K562 (cell line): ENCODE measurements around the gene MAK. TPM values are rescaled to one million over a fixed set of nuclear protein-coding genes. Genes with fewer than 3 reads are reported as not detected.
A peak's percentile ranks its signal among the peaks of the same experiment; 100 is the strongest.

ENCODE experiments used
- CBFA2T3 ChIP-seq: fragments of 450-650 bp; IDR thresholded peaks from 2 replicates; pipeline ENCODE4 v1.6.1; 2017
- CXXC5 ChIP-seq: fragments of 250-450 bp; sonication (Bioruptor Pico); IDR thresholded peaks from 2 replicates; pipeline ENCODE4 v1.8.0; 2022; ENCODE audit warnings: inconsistent platforms, mild to moderate bottlenecking, moderate library complexity
- GATAD2A ChIP-seq: fragments of 450-650 bp; IDR thresholded peaks from 2 replicates; pipeline ENCODE4 v1.6.1; 2017
- HDAC2 ChIP-seq: fragments of 450-650 bp; IDR thresholded peaks from 2 replicates; pipeline ENCODE4 v1.6.1; 2016; ENCODE audit warnings: mild to moderate bottlenecking
- KAT8 ChIP-seq: fragments of 450-650 bp; IDR thresholded peaks from 2 replicates; pipeline ENCODE4 v1.6.1; 2016; ENCODE audit warnings: low read depth, mild to moderate bottlenecking
- LARP7 ChIP-seq: fragments of 450-650 bp; IDR thresholded peaks from 2 replicates; pipeline ENCODE4 v1.6.1; 2016
- NCOA6 ChIP-seq: fragments of 450-650 bp; IDR thresholded peaks from 2 replicates; pipeline ENCODE4 v1.6.1; 2017; ENCODE audit warnings: mild to moderate bottlenecking
- NONO ChIP-seq, 2 experiments: fragments of 200-400 bp in 1 of 2; fragments of 450-650 bp in 1 of 2; formaldehyde crosslinking in 1 of 2; IDR thresholded peaks; 2 replicates each; pipeline ENCODE4 v1.6.1; 2017; ENCODE audit warnings: low read depth in 2 of 2, mild to moderate bottlenecking in 2 of 2, moderate library complexity in 2 of 2, low read length in 1 of 2
- PML ChIP-seq: IDR thresholded peaks from 2 replicates; pipeline ENCODE4 v1.6.1; 2012; ENCODE audit warnings: low read length, inconsistent platforms
- SETDB1 ChIP-seq: IDR thresholded peaks from one replicate; pipeline ENCODE4 v1.6.1; 2012; ENCODE audit warnings: low read length, control low read depth, inconsistent platforms
- SMAD4 ChIP-seq: fragments of 250-450 bp; sonication (Bioruptor Pico); conservative IDR thresholded peaks from 2 replicates; pipeline ENCODE4 v1.8.0; 2021; ENCODE audit warnings: inconsistent platforms, mild to moderate bottlenecking, moderate library complexity
- SRSF1 ChIP-seq: fragments of 200-400 bp; formaldehyde crosslinking; IDR thresholded peaks from 2 replicates; pipeline ENCODE4 v1.6.1; 2017; ENCODE audit warnings: mild to moderate bottlenecking, low read depth, low read length, moderate library complexity
- TAF7 ChIP-seq: fragments of 450-650 bp; IDR thresholded peaks from 2 replicates; pipeline ENCODE4 v1.6.1; 2016; ENCODE audit warnings: missing genetic modification characterization, missing compliant biosample characterization
- TAF9B ChIP-seq: fragments of 450-650 bp; IDR thresholded peaks from 2 replicates; pipeline ENCODE4 v1.6.1; 2018; ENCODE audit warnings: mild to moderate bottlenecking; ENCODE audit not compliant: partially characterized antibody
- TBP ChIP-seq: optimal IDR thresholded peaks from 2 replicates; pipeline ENCODE3; 2011; ENCODE audit warnings: low read depth, low read length, improper control_type of control experiment
- TGIF2 ChIP-seq: sonication (generic); formaldehyde crosslinking; IDR thresholded peaks from 2 replicates; pipeline ENCODE4 v1.8.1; 2022; ENCODE audit warnings: mild to moderate bottlenecking, missing genetic modification reagents, moderate library complexity
- U2AF2 ChIP-seq: fragments of 200-400 bp; formaldehyde crosslinking; optimal IDR thresholded peaks from 2 replicates; pipeline ENCODE3; 2017; ENCODE audit warnings: low read depth, mild to moderate bottlenecking, low read length
- YY1 ChIP-seq, 3 experiments: IDR thresholded peaks; 2 replicates each; pipeline ENCODE4 v1.6.1; 2011; ENCODE audit warnings: low read length in 2 of 3, mild to moderate bottlenecking in 2 of 3, moderate library complexity in 2 of 3, borderline replicate concordance in 1 of 3, control low read depth in 1 of 3, low read depth in 1 of 3; ENCODE audit not compliant: insufficient read depth in 3 of 3, insufficient replicate concordance in 2 of 3, control insufficient read depth in 1 of 3, insufficient read length in 1 of 3; ENCODE audit errors: extremely low read depth in 1 of 3
- ZBTB1 ChIP-seq: sonication (generic); formaldehyde crosslinking; IDR thresholded peaks from 2 replicates; pipeline ENCODE4 v1.8.1; 2023; ENCODE audit warnings: missing genetic modification reagents, low read depth, mild to moderate bottlenecking, borderline replicate concordance
- ZNF133 ChIP-seq: fragments of 250-450 bp; sonication (Bioruptor Pico); IDR thresholded peaks from 2 replicates; pipeline ENCODE4 v1.4.0; 2020; ENCODE audit warnings: mild to moderate bottlenecking
- ZNF197 ChIP-seq: fragments of 200-800 bp; sonication (Bioruptor generic); IDR thresholded peaks from 2 replicates; pipeline ENCODE4 v1.6.1; 2016; ENCODE audit warnings: low read depth, missing genetic modification characterization, missing compliant biosample characterization
- ZNF609 ChIP-seq: sonication (generic); formaldehyde crosslinking; IDR thresholded peaks from 2 replicates; pipeline ENCODE4 v1.8.1; 2023; ENCODE audit warnings: missing genetic modification reagents, mild to moderate bottlenecking, borderline replicate concordance
- ZNF740 ChIP-seq, 3 experiments: fragments of 200-800 bp in 1 of 3; sonication (Bioruptor generic) in 1 of 3; sonication (generic) in 1 of 3; formaldehyde crosslinking in 1 of 3; IDR thresholded peaks; 2 replicates each; pipeline versions ENCODE4 v1.6.1 to v1.8.0; 2016 to 2022; ENCODE audit warnings: mild to moderate bottlenecking in 2 of 3, missing compliant biosample characterization in 2 of 3, missing genetic modification characterization in 2 of 3, missing genetic modification reagents in 1 of 3
- polyA plus RNA-seq, 8 experiments: library from polyadenylated mRNA; depleted of rRNA in 4 of 8; stranded (reverse) in 5 of 8; unstranded in 3 of 8; fragments of >200 nt; fragmentation: Nextera tagmentation in 2 of 8; fragmentation: Illumina TruSeq in 1 of 8; extraction: Ambion mirVana in 2 of 8; extraction: Trizol in 1 of 8; gene quantifications; 2 replicates each; pipeline versions ENCODE4 v1.2.1 to v1.2.3, GENCODE V29; 2011 to 2014; ENCODE audit warnings: inconsistent platforms in 1 of 8, missing spikeins in 1 of 8
- total RNA-seq, 7 experiments: library from RNA; depleted of rRNA in 6 of 7; stranded (reverse); fragments of >200 nt in 6 of 7; fragmentation: Illumina TruSeq in 2 of 7; extraction: Trizol in 2 of 7; gene quantifications; 2 replicates each; pipeline versions ENCODE4 v1.2.1 to v1.2.3, GENCODE V29; 2011 to 2021; ENCODE audit warnings: low replicate concordance in 1 of 7

MAK gene
- total and polyA plus RNA-seq, 9 of the 15 experiments (the other 6 are each of a cell fraction or from before 2014, with no cell fraction given): 0.25 to 1.1 (median 0.53) TPM

- TF ChIP-seq ZBTB1 (no peak), HDAC2 (no peak; the same call in 1 of the 2 replicates), KAT8 (no peak), ZNF740 (CRISPR knock-in tag; IDR thresholded peaks at IDR 0.05) (peak; percentile 84), ZNF740 (tag; IDR thresholded peaks at IDR 0.05) (no peak), SMAD4 (CRISPR knock-in tag) (no peak), LARP7 (no peak), CXXC5 (CRISPR knock-in tag) (peak; percentile 58), PML (peak; percentile 59; the same call in 1 of the 2 replicates), SETDB1 (no peak), YY1 (IDR thresholded peaks at IDR 0.05; ENCODE audit: borderline replicate concordance in 1 of 3, control insufficient read depth in 1 of 3, extremely low read depth in 1 of 3, insufficient read depth in 3 of 3, insufficient read length in 1 of 3, insufficient replicate concordance in 2 of 3, low read depth in 1 of 3, low read length in 2 of 3) (peak in 1 of 3 experiments; percentile 49), TAF7 (no peak), NONO (IDR thresholded peaks at IDR 0.05; ENCODE audit: low read depth in 2 of 2, low read length in 1 of 2) (no peak), TGIF2 (0 out of 2 replicates have a peak, but pooled peaks have one; percentile 39), U2AF2 (no peak), TBP (peak; percentile 60), ZNF133 (no peak), GATAD2A (peak; percentile 81; the same call in 1 of the 2 replicates), SRSF1 (no peak), ZNF197 (no peak), NCOA6 (no peak), TAF9B (no peak), CBFA2T3 (no peak), ZNF609 (CRISPR knock-in tag) (no peak)
Measured at GRCh38 chr6:10837995-10838793, at the start of gene MAK (continued).
